IPS DF 4.7 (cell line): ENCODE data around the gene SPEF2.
"Not testable (repeated sequence)": the region's sequence is repeated elsewhere in the genome, so short reads cannot be mapped to it uniquely, and the experiment has no call there.

Experiments used
- DNase-seq: peaks from one replicate; pipeline ENCODE4 v3.0.0-alpha.2; 2013; ENCODE audit warnings: low spot score; ENCODE audit errors: extremely low read depth

SPEF2 gene

GRCh38 chr5:35816881-35817521, 199.3 kb downstream of the SPEF2 start:
- DNase-seq: no peak

- DNase-seq: no peak
These were observed 201.4 kb downstream of the SPEF2 start for GRCh38 chr5:35819026-35819425.

GRCh38 chr5:35819668-35820067, 202.0 kb downstream of the SPEF2 start:
- no peak for DNase-seq

GRCh38 chr5:35820735-35821134, 203.1 kb downstream of the SPEF2 start:
- no peak for DNase-seq

GRCh38 chr5:35821513-35821912, 203.8 kb downstream of the SPEF2 start:
- no peak for DNase-seq

- no peak for DNase-seq
These were observed 204.8 kb downstream of the SPEF2 start for GRCh38 chr5:35822511-35822910.

GRCh38 chr5:35823347-35824098, 205.9 kb downstream of the SPEF2 start:
- DNase-seq: no peak

- DNase-seq: no peak
These were observed 208.4 kb downstream of the SPEF2 start for GRCh38 chr5:35826056-35826455.

GRCh38 chr5:35826554-35826953, 208.9 kb downstream of the SPEF2 start:
- DNase-seq: no peak

GRCh38 chr5:35828082-35828598, 210.5 kb downstream of the SPEF2 start:
- no peak for DNase-seq

GRCh38 chr5:35830587-35830986, 212.9 kb downstream of the SPEF2 start:
- no peak for DNase-seq

- DNase-seq: no peak
These were observed 215.1 kb downstream of the SPEF2 start for GRCh38 chr5:35832762-35833161.

GRCh38 chr5:35833224-35833623, 215.6 kb downstream of the SPEF2 start:
- DNase-seq: no peak

GRCh38 chr5:35835796-35836742, 218.4 kb downstream of the SPEF2 start:
- DNase-seq: no peak

GRCh38 chr5:35838370-35839042, 220.8 kb downstream of the SPEF2 start:
- no peak for DNase-seq

- DNase-seq: no peak
These were observed 225.2 kb downstream of the SPEF2 start for GRCh38 chr5:35842856-35843255.

GRCh38 chr5:35845508-35845907, 227.8 kb downstream of the SPEF2 start:
- DNase-seq: not testable (repeated sequence)

GRCh38 chr5:35847491-35847890, 229.8 kb downstream of the SPEF2 start:
- DNase-seq: no peak

GRCh38 chr5:35847961-35848360, 230.3 kb downstream of the SPEF2 start:
- DNase-seq: no peak

GRCh38 chr5:35849860-35850259, 232.2 kb downstream of the SPEF2 start:
- DNase-seq: no peak
